HG02642 (cell line): ENCODE results near the gene TOE1.
"Not testable (repeated sequence)": the region's sequence is repeated elsewhere in the genome, so short reads cannot be mapped to it uniquely, and the experiment has no call there.

Experiments used
- ATAC-seq: cut with Tn5 transposase; IDR thresholded peaks from one replicate; pipeline ENCODE4 v1.9.1; 2021; ENCODE audit warnings: mild to moderate bottlenecking; ENCODE audit not compliant: unreplicated experiment, poor library complexity

The TOE1 gene

GRCh38 chr1:45339789-45340558 is at the start of gene TOE1, which contains the start of gene MUTYH:
Gene TOE1, plus strand, starts transcription at chr1:45340170. Its CDS starts 83 bp downstream, at chr1:45340253.
Gene MUTYH, minus strand, starts transcription at chr1:45340440. Its CDS starts 5,935 bp downstream, at chr1:45334505.
- ATAC-seq, result peak; percentile 87

- not testable (repeated sequence) for ATAC-seq
These were observed 49.0 kb upstream of the TOE1 start for GRCh38 chr1:45291002-45291401.

DNA sequence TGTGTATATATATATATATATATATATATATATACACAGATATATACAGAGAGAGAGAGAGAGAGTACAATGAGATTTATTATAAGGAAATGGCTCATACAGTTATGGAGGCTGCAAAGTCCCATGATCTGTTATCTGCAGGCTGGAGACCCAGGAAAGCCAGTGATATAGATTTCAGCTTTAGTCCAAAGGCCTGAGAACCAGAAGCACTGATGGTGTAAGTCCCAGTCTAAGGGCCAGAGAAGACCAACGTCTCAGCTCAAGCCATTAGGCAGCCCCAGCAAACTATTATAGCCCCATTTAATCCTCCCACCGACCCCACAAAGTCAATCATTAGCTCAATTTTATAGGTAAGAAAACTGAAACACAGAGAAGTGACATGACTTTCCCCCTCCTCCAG is 48.3 kb upstream of the TOE1 start:
- no peak for ATAC-seq

DNA sequence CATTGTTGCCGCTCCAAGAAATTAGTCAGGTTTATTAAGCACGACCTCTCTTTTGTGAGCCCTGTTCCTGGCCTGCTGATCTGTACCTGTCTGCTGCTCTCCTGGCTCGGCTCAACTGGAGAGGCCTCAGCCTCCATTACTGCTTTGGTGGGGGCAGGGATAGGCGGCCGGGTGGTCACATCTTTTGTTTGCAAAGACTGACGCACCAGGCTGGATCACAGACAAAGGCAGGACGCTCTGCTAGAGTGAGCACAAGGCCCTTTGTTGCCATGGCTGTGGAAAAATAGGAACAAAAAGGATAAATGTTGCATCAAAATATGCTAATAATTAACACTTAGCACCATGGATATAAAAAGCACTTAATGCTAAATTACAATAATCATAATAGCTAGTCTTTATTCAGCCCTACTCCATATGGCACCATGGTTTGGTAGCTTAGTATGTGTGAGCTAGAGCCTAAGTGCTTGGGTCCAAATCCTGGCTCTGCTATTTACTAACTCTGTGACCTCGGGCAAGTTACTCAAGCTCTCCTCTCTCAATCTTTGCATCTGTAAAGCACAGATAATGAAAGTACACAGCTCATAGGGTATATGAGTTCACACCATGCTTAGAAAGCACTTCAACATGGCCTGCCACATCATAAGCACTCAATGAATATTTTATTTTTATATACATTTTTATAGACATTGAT is 42.2 kb upstream of the TOE1 start:
- ATAC-seq, result no peak

DNA sequence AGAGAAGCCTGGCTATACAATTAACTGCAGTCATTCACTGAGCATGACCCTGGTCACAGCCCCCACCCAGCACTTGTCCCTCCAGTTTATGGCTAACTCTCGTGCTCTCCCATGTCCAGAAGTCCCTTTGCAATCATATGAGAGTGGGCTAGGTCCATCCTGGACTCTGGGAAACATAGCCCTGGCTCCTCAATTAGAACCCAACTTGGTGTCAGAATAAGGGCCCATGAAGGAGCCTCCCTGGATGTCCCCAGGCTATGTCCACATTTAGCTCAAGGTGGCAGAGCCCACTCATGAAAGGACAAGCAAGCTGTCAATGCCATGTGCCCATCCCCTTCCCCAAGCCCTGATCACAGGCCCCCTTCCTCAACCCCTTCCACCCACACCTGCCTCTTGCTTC is 40.7 kb upstream of the TOE1 start:
- ATAC-seq, result no peak

DNA sequence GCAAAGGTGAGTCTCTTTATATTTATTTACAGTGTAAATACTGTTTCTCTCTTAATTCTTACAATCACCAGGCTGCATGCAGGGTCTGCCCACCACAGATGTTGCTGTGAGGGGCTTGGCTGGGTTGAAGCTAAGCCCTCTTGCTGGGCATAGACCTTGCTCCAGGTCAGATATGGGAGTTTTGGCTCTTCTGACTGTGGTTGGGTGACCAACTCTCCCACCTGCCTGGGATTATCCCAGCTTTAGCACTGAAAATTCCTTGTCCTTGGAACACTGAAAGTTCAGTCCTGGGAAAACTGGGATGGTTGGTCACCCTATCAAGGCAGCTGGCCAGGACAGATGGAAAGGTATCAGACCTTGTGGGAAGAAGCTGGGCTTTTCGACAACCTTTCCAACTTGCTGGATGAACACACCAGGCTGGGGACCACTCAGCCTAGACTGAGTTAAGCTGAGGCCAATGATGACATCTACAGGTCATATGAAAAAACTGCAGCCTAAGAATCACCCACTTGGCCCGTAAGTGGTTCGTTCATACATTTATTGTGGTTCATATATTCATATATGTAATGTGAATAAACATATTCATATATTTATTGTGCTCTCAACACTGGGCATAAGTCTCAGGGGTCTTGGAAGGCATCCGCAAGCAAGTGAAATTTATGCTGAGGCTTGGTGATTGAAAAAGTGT is 39.8 kb upstream of the TOE1 start:
- no peak for ATAC-seq

- no peak for ATAC-seq
These were observed 39.3 kb upstream of the TOE1 start for GRCh38 chr1:45300669-45300997.

DNA sequence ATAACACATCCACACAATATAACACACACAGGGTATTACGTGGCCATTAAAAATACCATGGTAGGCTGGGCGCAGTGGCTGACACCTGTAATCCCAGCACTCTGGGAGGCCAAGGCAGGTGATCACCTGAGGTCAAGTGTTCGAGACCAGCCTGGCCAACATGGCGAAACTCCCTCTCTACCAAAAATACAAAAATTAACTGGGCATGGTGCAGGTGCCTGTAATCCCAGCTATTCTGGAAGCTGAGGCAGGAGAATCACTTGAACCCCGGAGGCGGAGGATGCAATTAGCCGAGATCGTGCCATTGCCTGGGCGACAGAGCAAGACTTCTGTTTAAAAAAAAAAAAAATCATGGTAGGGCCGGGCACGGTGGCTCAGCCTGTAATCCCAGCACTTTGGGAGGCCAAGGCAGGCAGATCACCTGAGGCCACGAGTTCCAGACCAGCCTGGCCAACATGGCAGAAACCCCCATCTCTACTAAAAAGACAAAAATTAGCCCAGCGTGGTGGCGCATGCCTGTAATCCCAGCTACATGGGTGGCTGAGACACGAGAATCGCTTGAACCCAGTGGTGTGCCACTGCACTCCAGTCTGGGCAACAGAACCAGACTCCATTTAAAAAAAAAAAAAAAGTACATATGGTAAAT is 37.3 kb upstream of the TOE1 start:
- ATAC-seq, result no peak

DNA sequence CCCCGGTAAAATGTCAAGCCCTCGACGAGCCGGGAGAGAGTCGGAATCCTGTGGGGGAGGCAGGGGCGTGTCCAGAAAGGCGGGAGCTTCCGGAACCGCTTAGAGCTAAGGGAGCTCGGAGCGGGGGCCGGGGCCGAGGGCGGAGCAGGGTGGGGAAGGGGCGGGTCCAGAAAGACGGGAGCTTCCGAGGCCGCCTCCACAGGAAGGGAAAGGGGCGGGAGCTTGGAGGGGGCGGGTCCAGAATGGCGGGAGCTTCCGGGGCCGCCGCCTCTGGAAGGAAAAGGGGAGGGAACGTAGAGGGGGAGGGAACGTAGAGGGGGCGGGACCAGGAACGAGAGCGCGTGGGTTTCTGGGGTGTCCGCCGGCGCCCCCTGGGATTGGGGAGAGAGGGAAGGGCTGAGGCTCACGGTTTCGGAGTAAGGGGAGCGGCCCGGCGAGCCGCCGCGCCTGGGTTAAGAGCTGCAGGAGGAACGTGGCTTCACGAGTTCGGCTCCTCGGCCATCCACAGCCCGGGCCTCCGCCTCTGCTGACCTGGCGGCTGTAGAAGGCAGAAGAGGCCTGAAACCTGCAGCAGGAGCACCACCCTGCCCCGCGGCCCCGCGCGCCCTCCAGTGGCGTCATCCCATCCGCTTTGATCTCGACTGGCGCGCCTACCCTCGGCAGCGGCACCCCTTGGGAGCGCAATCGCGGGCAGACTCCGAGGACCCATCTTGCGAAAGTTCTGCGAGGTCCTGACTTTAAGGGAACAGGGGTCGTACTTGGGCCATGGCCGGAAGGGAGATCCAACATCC is 36.3 kb upstream of the TOE1 start:
- peak; percentile 75 for ATAC-seq

GRCh38 chr1:45304311-45305081 is 35.5 kb upstream of the TOE1 start:
- peak; percentile 0 for ATAC-seq

- ATAC-seq, result no peak
These were observed 34.7 kb upstream of the TOE1 start for GRCh38 chr1:45305231-45305630.

DNA sequence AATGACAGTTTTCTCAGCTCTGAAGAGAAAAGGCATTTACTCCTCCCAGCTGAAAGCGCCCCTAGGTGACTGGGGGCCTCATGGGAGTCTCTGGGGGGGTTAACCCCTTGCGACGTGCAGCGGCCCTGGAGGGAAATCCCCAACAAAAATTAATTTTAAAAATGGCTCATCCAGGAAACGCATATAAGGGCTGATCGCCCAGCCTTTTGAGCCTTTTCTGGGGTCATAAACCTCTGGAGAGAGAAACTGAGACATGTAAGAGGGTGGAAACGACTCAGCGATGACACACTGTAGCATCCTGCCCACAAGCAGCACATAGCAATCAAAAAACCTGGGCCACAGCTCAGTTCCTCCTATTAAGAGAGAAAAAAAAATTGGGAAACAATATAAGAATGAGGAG is 33.7 kb upstream of the TOE1 start:
- ATAC-seq, result no peak

- ATAC-seq, result no peak
These were observed 33.1 kb upstream of the TOE1 start for GRCh38 chr1:45306905-45307304.

DNA sequence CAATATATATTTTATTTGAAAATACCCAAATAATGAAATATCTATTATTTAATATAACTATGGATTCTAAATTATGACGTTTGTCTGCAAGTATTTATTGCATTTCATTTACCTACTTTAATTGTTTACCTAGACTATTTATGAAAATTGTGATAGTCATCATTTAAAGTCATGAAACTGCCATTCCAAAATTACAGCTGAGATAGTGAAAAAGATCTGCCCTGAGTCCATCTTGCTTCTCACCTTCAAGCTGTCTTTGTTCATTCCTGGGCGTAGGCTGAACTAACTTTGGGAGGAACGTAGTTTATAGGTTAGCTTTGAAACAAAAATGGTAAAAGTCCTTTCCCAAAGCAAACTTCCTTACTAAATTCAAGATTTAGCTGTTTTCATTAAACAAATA is 25.7 kb upstream of the TOE1 start:
- ATAC-seq, result no peak

DNA sequence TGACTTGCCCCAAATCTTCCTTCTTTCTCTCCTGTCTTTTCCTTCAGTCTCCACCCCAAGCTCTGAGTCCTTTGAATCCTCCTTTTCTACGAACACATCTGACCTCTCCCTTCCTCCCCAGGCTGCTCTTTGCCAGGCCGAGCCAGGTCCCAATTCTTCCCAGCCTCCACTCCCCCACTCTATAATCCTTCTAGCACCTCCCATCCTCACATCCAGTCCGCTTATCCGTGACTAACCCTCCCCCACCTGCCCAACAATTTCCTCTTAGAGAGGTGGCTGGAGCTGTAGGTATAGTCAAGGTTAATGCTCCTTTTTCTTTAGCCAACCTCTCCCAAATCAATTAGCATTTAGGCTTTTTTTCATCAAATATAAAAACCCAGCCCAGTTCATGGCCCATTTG is 22.8 kb upstream of the TOE1 start:
- no peak for ATAC-seq

GRCh38 chr1:45319761-45320160 is 20.2 kb upstream of the TOE1 start:
- ATAC-seq, result no peak

- ATAC-seq, result no peak
These were observed 18.5 kb upstream of the TOE1 start for GRCh38 chr1:45321444-45321843.

DNA sequence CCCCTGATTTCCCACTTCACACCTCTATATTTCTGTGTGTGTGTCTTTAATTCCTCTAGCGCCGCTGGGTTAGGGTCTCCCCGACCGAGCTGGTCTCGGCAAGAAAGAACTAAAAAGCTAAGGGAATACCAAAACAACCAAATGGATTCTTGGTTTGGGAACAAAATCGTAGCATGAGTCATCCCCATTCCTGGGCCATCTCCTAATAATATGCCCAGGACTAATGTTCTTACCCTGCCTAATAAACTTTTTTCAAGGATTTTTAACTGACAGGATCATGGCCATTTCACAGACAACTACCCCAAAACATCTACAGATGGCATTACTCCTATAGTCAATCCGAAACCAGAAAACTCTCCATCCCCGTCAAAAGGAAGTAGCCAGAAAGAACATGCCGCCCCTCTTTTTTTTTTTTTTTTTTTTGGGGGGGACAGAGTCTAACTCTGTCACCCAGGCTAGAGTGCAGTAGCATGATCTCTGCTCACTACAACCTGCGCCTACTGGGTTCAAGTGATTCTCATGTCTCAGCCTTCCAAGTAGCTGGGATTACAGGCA is 17.4 kb upstream of the TOE1 start:
- ATAC-seq, result no peak

DNA sequence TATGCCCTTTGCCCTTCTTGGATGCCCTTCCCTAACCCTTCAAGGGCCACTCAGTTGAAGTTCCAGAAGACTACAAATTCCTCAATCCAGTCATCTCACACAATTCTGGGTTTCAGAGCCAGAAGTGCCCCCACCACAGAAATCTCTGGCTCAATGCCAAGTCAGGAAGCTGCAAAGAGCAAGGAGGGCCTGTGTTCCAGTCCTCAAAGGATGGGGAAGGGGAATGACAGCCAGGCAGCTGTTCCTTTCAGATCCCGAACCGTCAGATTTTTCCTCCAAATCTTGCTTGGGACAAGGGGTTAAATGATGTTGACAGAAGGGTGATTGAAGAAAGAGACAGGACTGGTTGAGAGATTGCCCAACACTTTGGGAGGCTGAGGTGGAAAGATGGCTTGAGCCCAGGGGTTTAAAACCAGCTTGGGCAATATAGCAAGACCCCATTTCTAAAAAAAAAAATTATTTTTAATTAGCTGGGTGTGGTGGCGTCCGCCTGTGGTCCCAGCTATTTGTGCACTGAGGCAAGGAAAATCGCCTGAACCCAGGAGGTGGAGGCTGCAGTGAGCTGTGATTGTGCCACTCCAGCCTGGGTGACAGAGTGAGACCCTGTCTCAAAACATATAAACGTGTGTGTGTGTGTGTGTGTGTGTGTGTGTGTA is 14.0 kb upstream of the TOE1 start:
- no peak for ATAC-seq
